Activated naive CD8-positive, alpha-beta T cell treated with anti-CD3 and anti-CD28 coated beads, Interleukin-2, amount 50 U/mL, for 16 hours (primary cell): ENCODE results near the gene PGLYRP4.
"Not testable (repeated sequence)": the region's sequence is repeated elsewhere in the genome, so short reads cannot be mapped to it uniquely, and the experiment has no call there.

Source experiments
- DNase-seq: peaks from one replicate; pipeline ENCODE4 v3.0.0-alpha.2; 2020; ENCODE audit warnings: low read depth, low spot score

The PGLYRP4 gene

DNA sequence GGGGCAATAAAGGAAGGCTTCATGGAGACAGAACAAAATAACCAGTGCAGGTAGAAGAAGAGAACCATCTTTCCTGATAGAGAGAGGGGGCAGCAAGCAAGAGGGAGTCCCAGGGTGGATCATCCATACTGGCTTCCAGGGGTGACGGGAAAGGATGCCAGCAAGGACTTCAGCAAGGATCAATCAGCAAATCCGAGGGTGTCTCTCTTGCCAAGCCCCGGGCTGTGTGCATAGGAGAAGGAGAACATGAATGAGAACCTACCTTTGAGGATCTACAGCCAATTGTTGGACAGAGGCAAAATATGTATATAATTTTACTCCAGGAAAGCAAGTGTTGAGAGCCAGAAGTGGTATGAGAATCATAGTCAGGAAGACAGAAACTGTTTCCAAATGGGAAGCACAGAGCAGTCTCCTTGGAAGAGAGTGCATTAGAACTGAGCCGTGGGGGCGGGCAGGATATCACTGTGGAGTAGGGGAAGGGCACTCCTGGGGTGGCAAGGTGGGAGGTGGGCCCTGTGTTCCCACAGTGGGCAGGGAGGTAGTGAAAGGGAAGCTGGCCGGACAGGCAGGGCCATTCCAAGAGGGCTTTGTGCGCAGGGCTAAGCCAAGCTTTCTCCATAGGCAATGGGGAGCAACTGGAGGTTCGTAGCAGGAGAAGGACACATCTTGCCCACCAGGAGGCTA, 7.9 kb upstream of the PGLYRP4 start:
- DNase-seq, result no peak

DNA sequence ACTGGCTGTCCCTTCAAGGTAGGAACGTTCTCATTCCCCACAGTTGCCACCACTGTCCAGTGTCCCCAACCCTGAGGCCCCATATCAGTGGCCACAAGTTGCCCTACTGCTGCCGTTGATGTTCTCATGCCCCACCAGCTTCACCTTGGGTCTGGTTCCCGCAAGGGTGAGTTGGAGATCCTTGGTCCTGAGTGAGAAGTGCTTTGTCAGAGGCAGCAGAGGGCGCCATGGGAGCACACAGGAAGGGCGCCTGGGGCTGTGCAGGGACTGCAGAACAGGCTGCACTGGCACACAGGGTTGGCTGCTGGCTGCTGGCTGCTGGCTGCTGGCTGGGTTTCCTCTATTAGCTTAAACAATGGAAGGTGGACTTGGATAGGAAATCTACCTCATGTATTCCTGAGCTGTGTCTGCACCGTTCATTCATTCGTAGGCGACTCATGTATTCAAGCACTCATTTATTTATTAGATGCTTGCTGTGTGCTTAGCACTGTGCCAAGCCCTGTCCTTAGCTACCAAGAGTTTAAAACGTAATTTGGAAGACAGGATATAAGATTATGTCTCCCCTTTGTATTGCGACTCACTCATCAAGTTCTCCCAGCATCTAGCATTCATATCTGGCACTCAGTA, 6.9 kb upstream of the PGLYRP4 start:
- DNase-seq, result no peak

DNA sequence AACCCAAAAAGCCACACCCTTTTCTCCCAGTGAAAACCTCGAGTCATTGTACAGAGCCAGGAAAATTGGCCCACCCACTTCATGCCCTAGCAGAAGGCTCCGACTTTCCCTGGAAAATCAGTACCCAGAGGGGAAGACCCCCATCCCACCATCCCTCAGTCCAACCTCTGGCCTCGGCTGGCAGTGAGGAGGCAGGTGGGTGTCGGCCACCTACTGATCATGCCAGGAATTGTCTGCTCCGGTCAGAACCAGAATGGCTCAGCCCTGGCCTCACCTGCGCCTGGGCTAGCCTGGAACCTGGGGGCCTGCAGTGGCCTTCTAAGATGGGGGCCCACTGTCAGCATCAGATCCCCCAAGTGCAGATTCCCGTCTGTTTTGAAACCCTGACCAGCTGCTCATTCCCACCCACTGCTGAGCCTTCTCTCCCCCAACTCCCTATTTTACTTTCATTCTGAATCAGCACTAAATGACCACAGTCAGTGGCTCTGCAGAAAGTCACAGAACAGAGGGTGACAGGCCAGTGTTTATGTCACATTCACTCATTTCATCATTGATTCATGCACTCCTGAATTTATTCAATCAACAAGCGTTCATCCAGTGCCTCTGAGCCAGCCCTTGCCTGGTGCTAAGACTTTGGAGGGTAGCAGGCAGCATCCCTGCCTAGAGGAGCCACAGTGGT, 6.0 kb upstream of the PGLYRP4 start:
- DNase-seq, result no peak

DNA sequence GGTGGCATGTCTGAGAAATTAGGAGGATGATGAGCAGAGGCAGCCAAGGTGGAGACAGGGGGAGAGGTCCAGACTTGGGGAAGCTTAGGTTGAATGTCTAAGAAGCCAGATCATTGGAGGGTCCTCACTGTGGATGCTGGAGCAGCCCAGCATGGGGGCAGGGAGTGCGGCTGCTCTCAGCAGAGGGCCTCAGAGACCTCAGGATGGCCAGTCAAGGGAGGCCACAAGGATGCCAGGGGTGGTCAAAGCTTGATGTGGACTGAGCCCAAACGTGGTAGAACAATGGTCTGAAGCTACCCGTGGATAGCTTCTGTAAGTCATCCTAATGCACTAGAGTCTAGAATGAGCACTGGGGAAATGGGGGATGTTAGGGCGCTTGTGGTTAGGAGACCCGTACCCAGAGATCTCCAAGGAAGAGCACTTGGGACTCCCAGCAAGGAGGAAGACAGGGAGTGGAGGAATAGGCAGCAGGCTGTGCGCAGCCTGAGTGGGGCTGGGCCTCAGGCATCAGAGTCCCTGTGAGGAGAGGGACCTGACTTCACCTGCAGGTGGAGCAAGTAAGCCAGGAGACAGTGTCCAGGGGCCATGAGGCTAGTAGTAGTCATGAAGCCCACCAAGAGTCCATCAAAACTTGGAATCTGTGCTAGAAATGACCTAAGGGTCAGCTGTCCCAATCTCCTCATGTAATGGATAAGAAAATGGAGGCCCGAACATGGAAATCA, 4.7 kb upstream of the PGLYRP4 start:
- DNase-seq, result no peak

DNA sequence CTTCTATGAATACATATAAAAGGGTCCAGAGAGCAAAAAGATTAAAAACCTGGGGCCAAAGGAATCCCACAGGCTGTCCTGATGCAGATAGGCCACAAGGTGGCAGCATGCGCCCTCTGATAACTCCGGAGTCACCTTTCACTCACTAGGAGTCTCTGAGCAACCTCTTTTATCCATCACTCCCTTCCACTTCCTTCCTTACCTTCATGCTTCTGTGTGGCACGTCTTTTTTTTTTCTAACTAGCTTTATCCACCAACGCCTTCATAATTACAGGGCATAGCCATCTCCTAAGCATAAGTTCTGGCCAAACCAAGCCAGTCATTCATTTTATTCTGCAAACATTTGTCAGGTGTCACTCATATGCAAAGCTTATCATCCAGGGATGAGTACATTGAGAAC, 3.9 kb upstream of the PGLYRP4 start:
- peak; percentile 19 for DNase-seq

DNA sequence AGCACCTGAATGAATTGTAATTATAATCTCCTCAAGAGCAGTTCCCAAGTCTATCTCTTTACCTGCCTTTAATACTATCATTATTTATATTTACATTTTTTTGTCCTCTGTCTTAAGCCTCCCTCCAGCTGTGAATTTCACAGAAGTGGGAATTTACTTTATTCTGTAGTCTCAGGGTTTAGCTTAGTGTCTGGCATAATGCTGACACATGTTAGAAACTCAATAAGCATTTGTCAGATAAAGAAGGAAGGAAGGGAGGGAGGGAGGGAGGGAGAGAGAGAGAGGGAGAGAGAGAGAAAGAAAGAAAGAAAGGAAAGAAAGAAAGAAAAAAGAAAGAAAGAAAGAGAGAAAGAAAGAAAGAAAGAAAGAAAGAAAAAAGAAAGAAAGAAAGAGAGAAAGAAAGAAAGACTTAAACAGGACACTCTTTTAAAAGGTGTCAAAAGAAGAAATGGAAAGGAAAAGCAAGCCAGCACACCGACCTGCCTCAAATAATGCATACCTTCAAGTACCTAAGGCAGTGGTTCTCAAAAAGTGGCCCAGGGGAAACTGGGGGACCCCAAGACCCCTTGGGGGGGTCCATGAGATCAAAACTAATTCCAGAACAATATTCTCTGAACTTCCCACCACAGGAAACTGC, 1.8 kb upstream of the PGLYRP4 start:
- DNase-seq, result no peak

DNA sequence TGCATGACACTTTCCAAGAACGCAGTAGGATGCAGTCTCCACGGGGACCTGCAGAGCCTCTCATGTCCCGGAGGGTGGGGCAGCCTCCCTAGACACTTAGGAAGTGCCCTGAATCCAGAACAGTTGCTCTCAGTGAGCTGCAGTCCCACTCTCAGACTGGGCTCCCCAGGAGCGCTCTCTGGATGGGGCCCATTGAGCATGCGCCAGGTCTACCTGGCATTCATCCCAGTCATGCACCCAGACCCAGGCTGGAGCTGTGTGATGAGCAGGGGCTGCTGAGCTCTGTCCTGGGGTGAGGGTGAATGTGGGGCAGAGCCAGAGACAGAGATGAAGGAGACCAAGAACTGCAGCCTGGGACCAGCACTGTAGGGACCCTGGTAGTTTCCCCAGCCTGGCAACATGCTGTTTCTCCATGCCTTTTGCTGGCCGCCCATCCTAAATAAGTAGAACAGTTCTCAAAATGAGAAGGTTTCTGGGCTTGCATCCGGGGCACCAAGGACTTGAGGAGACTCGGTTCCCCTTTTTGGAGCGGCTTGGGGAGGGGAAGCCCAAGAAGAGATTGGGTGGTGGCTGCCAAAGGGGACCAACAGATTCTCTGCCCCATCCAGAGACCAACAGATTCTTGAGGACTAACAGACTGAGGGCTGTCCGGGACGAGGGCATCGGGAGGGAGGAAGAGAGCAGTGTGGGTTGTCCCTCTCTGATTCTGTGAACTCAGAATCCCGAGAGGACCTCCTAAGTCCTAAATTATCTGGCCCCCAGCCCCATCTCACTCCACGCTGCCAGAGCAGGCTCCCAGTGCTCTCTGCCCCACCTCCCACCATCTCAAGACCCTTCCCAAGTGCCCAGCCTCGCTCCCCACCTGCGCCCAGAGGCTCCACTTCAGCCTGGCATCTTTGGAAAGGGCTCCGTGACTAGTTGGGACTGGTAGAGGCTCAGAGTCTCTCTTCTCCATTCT, 1.0 kb upstream of the PGLYRP4 start:
- no peak for DNase-seq

DNA sequence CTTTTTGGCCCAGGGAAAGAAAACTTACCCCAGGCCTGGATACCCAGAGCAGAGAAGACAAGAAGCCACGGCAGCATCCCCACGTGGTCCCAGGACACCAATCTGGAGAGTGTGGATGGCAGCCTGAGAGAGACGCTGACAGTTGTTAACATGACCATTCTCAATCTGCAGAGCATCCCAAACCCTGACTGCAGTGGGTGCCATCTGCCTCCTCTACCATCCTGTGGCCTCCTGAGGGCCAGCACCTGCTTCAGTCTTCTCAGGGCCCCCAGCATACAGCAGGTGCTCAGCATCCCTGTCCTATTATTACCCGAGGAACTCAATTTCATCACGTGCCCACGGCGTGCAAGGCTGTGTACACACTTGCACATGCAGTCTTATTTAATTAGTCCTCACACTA, 785 bp downstream of the PGLYRP4 start:
- DNase-seq, result no peak

DNA sequence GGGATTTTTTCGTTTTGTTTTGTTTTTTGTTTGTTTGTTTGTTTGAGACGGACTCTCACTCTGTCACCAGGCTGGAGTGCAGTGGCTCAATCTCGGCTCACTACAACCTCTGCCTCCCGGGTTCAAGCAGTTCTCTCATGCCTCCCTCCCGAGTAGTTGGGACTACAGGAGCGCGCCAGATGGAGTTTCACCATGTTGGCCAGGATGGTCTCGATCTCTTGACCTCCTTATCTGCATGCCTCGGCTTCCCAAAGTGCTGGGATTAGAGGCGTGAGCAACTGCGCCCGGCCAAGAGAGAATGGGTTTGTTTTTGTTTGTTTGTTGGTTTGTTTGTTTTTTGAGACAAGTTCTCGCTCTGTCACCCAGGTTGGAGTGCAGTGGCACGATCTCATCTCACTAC, 1.6 kb downstream of the PGLYRP4 start:
- not testable (repeated sequence) for DNase-seq

DNA sequence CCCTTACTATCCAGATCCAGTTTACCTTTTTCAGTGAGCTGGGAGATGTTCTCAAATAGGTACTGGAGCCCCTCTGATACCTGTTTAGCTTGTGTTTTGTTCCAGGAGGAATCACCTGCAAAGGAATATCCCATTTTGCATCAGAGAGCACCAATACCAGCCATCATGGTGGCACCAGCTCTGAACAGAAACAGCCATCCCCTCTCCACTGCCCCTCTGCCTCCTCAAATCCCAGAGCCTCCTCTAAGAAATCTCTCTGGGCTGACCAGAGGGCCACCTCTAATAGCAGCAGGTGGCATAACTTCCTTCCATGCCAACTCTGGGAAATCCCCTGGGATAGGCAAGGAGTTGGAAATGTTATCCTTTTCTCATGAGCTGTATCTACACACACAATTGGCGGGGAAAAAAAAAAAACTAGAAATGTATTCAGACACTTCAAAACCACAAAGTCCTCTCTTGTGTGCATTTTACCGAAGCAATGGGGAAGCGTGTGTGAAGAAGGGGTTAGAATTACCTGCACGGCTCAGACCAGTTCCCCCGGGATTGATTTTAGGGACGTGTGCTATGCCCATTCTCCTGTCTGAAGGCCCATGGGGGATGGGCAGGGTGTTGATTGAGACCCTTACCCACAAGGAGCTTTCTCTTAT, 2.4 kb downstream of the PGLYRP4 start:
- no peak for DNase-seq

DNA sequence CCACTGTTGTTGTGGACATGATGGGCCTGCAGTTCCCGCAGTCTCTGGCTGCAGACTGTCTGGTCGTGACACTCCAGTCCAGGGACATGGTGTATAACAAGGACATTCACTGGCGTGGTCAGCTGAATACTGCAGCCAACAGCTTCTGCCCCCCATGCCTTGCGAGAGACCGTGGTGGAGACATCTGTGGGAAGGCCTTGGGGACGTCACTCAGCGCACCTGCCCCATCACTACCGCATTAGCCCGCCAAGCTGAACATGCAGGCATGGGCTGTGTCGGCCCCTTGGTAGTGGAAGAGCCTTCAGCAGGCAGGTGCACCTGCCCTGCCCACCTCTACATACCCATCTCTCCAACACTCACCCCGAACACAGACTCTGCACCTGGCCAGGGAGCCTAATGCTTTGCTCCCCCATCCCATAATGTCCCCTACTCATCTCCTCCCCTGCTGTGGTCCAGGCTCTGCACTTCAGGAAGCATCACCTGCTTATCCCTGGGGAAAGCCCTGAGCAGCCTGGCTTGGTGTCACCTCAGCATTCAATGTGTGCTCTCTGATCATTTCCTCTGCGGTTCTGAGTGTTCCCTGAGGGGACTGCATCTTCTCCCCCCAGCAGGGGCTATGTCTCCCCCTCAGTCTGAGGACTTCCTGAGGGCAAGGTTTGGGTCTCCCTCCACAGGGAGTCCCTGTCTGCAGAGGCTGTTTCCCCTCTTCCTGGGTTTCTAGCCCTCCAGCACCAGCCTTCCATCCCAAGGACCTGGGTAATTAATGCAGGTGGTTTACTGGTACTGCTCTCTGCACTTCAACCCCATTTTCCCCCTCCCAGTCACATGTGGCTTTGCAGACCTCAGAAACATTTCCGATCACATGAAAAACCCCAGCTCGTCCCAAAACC, 3.2 kb downstream of the PGLYRP4 start:
- DNase-seq, result no peak

DNA sequence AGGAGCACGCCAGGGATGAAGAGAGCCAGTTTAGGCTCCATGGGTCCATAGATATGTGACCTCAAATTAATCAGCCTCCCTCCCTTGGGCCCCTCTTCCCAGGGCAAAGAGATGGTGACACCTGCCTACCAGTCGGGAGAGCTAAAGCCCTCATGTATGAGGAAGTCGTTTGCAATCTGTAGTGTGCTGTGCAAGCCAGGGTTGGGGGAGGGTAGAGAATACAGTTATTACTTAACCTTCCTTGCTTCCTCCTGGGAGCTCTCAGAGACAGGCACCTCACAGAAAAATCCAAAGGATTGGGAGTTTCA, 4.0 kb downstream of the PGLYRP4 start:
- DNase-seq, result no peak

DNA sequence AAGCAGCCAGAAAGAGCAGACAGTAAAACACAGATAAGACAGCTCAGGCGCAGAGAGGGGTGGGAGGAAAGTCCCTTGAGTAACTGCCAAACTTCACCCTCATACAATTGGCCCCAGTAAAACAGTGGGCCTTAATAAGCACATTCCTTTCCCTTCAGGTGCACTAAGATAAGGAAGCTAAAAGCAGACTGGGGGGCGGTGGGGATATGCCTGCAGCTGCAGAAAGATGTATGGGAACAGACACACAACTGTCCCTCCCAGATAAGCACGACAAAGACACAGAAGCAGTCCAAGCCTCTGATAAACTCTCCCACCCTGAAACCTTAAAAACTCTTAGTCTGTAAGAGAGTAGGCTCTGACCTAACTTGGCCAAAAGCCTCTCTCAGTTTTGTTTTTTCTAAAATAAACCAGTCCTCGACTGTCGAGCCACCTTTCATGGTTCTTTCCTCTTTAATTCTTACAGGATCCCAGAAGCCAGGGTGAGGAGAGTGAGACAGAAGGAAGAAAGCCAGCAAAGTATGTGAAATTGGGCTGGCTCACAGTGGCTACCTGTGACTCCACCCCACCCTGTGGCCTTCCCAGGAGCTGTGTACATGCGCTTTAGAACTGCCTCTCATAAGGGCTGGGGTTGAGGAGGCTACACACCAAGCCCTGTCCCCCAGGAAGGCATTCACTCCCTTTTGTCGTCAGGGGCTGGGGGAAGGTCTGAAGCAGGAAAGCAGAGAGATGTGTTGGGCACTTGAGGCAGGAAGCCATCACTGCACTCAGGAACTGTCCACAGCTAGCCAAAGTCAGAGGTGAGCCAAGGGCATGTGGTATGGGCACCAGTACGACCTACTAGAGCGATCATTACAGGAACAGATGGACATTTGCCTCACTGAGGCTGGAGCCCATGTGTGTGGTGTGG, 4.6 kb downstream of the PGLYRP4 start:
- no peak for DNase-seq

DNA sequence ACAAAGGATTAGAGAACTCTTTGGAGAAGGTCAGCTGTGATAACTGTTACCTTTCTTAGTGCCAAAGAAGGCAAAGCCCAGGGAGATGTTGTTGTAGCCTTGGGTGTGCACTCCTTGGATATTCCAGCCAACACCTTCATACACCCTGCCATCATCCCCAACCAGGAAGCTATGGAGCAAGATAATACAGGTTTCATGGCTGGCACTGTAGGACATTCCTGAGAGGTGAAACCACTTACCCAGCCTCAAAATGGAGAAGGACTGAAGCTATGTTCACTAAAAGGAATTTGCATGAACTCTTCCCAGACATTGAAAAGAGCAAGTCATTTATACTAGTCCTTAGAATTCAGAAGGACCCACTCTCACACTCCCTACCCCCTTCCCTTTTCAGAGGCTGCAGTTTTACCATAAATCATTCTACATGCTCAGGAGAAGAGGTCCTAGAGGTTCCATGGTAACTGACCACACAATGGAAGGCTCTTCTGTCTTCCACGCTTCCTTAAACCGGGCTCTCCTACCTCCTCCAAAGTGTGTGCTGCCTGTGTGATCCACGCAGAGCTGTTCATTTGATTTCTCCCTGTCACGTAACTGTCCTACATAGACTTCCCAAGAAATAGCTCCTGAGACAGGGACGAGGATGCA, 5.5 kb downstream of the PGLYRP4 start:
- DNase-seq, result no peak

DNA sequence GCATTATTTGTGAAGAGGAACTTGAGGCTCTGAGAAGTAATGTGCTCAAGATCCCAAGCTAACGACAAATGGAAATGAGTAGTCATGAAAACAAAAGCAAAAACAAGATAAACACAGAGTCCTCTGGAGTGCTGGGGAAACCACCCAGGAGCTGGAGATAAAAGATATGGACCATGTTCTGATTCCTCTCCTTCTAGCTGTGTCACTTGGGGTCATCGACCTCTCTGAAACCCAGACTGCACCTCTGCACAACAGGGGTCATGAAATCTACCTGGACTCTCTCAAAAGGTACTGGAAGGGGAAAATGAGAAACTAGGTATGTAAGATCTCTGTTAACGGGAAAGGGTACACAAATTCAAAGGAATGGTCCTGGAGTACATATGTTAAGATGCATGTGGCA, 6.5 kb downstream of the PGLYRP4 start:
- DNase-seq, result no peak

DNA sequence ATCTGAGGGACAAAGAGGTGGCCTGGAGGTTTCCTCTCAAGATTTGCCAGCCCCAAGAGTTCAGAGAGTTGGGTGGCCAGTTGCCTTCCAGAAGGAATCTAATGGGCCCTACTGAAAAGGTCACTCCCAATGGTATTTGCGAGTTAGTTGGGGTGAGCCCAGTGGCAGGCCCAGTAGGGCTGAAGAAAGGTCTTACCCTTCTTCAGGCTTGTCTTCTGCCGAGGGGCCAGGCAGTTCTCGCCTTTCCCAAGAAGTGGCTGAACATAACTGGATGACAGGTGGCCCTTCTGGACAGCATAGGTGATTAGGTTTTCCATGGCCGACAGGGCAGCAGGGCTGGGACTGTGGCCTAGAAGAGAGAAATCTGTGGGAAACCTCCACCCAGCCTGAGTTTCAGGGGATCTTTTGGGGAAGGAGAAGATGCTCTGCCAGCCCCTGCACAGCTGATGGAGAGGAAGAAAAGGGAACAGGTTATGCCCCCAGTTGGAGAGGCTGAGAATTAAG, 7.2 kb downstream of the PGLYRP4 start:
- DNase-seq, result no peak

DNA sequence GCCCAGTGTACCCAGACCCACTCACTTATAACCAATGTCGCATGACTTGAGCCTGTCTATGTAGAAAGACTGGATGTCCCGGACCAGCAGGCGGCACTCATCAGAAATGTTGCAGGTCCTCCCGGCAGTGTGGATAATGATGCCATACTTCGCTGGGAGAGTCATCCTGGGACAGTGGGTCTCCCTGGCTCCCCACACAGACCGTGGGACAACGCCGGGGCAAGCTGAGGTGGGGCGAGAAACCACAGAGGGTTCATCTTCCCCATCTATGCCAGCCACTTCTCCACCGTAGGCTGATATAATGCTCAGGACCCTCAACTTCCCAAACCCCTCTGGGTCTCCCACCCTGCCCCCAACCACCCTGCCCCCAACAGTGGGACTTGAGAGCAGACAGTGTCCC, 8.3 kb downstream of the PGLYRP4 start:
- DNase-seq, result no peak

DNA sequence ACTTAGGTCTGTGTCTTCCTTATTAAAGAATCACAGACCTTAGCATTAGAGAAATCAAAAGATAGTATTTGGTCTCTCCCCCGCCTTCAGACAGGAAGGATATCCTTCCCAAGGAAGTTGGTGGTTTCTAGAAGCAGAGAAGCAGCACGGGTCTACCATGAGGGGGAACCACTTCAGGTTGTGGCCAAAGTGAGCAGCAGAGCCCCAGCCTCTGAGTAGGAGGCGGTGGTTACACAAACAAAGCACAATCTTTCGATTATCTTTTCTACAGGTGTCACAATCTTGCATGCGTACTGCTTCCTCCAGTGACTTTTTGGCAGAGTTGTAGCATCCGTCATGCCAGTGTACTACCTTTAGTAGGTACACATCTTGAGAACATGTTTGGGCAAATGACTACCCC, 8.8 kb downstream of the PGLYRP4 start:
- no peak for DNase-seq
